ENCODE results near the gene BCL11B.

The BCL11B gene

DNA sequence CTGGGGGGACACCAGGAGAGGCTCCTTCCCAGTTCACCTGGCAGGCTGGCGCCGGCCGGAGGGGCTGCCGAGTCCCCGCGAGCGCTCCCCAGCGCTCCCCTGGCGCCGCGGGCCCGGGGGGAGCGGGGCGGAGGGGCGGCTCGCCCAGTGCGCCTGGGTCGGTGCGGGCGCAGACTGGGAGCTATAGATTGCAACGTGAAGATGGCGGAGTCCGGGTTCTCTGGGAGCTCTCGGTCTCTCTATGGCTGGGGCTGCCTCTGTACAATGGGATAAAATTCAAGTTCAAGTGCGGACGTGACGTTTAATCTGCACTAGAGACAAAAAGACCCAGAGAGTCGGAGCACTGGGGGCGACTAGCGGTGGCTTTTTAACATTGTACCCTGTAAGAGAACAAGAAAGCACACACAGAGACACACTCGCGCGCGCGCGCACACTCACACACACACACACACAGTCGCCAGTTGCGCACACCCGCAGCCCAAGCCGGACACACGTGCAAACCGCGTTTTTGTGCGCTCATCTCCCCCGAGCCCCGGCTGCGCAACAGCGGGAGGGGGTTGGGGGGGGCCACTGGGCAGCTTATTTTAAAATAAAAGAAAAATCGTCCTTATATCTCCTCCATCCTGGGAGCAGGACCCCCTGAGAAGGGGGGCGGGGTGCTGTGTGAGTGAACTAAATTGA lies at the start of gene BCL11B:
Gene BCL11B (minus strand): TSS at position 247 of the 681 bp plus-strand sequence. CDS start 979 bp downstream, outside the sequence.
- peak; percentile 98 for DNase-seq

DNA sequence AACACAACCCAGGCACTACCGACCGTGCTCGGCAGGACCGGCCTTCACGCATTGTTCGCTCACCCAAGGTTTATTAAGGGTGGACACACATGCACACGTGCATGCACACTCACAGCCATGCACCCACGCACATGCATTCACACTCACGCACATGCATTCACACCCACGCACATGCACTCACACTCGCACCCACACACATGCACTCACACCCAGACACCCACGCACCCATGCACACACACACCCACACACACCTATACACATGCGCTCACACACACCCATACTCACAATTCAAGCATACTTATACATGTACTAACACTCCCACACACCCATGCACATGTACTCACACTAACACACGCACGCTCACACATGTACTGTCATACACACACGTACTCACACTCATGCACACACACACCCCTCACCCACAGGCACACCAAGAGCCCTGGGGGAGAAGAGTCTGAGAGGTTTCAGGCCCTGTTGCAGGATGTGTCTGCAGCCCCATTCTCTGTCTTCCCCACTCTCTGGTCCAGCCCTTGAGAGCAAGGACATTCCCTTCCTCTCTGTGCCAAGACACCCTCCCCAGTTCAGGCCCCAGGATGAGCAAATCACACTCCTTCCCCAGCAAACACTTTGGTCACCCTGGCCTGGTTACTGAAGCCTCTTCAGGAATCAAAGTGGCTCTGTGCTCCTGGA lies 49.4 kb upstream of the BCL11B start:
- DNase-seq: no peak

DNA sequence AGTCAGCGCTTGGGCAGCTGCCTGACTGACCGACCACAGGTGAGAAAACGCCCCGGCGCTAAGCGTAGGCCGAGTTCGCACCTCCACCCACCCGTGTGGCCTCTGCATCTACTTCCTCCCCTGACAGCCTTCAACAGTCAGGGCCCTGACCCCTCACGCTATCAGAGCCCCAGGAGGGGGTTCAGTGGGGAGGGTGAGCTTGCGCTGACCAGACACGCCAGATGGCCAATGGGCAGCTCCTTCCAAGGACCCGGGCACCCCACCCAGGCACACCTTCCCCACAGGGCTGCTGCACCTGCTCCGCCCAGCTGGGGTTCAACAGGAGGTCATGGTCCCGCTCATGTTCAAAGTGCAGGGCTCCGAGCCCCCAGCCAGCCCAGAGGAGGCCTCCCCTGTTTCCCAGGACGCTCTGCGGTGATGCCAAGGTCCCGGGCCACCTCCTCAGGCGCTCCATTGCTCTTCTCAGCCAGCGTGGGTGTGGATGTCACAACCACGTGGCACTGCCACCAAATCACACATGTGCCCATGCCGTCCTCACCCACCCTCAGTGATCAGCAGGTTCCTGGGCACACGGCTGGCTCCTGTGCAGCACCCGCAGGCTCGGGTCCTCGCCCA lies 48.7 kb upstream of the BCL11B start:
- DNase-seq: no peak

DNA sequence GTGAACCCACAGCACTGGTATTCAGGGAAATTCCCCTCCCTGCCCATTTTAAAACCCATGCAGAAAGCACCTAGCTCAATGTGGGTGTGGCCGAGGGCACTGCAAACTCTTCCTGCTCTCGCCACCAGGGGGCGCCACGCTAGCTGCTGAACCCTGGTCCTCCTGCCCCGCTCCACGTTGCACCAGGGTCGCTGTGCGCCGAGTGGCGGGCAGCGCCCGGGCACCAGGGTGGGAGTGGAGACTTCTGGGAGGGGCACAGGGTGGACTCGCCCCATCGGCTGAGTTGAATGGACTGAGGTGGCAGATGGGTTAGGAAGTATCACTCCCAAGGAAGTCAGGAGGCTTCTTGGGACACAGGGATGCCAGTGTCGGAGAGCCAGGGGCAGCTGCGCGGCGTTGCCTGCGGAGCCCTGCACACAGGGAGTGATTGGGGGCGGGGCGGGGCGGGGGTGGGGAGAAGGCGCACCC lies 48.1 kb upstream of the BCL11B start:
- peak; percentile 72 for DNase-seq

DNA sequence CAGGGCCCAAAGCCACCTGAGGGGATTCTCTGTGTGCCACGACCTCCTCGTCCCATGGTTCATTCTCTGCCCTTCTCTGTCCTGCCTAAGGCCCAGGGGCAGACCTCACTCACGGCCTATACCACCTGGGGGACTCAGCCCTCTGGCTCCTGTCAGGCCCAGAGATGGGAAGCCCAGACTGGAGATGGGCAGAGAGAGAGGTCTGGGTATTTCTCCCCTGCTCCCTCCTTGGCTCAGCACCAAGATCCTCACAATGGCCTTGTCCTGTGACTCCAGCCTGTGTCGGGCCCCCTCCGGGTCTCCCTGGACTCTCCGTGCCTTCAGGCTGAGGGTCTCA lies 46.9 kb upstream of the BCL11B start:
- no peak for DNase-seq

DNA sequence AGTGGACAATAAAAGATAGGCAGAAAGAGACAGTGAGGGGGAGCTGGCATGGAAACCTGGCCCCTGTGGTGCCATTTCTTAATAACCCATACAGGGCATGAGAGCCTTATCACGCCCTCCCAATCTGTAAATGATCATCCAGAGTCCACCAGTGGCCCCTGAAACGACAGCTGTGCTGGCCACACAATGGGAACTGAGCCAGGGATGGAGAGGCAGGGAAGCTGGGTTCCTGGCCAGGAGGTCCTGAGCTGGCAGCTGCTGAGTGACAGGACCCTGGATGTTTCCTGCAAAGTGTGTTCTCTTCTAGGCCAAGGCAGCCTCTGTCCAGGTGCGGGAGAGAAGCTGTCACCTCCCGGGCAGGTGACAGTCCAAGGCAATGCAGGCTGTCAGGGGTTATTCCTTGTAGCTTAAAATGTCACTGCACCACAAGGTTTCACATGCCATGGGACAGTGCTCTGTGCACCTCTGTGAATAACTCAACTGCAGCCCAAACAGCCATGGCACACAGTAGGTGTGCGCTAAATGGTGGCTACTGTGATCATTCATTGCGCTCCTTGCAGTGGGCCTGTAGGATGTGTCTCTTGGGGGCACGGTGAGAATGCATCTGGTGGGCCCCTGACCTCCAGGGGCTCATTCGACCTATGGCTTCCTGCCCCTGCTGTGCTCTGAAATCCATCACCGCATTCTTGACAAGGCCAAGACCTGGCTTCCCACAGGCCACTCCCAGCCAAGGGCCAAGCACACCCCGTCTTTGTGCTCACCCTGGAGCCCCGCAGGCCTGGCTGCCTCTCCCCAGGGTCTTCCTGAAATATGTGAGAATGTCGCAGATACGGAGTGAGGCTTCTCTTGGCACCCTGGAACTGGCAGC lies 46.3 kb upstream of the BCL11B start:
- DNase-seq: no peak

DNA sequence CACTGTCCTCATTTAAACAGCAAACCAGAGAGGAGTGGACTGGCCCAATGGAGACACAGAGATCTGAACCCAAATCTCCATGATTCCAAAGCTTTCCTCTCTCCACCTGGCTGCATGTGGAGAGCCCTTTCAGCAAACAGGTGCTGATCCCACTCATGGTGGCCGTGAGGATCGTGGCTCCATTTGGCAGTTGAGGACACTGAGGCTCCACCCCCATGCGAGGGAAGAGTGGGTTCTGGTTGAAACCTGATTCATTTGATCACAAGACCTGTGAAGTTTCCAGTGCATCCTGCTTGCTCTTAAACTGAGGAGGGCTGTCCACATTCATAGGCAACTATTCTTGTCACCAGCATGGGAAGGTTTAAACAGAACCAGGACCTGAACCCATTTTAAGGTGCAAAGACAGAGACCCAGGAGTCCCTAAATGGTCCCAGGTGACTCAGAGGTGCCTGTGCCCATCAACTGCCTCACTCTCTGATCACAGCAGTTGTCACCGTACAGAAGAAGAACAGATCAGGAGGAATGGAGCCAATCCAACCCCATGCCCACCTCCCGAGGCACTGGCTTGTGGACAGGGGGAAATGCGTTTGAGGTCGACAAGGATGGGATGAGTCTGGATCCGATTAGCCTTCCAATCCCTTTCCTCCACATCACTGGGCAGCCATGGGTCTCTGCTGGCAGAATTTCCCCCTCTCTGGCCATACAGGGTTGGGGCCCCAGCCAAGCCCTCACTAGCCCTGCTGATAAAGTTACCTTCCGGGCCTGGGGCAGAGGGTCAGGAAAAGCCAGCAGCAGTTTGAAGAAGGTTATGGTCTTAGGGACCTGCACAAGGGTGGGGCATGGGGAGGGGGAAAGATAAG lies 45.5 kb upstream of the BCL11B start:
- DNase-seq: no peak

DNA sequence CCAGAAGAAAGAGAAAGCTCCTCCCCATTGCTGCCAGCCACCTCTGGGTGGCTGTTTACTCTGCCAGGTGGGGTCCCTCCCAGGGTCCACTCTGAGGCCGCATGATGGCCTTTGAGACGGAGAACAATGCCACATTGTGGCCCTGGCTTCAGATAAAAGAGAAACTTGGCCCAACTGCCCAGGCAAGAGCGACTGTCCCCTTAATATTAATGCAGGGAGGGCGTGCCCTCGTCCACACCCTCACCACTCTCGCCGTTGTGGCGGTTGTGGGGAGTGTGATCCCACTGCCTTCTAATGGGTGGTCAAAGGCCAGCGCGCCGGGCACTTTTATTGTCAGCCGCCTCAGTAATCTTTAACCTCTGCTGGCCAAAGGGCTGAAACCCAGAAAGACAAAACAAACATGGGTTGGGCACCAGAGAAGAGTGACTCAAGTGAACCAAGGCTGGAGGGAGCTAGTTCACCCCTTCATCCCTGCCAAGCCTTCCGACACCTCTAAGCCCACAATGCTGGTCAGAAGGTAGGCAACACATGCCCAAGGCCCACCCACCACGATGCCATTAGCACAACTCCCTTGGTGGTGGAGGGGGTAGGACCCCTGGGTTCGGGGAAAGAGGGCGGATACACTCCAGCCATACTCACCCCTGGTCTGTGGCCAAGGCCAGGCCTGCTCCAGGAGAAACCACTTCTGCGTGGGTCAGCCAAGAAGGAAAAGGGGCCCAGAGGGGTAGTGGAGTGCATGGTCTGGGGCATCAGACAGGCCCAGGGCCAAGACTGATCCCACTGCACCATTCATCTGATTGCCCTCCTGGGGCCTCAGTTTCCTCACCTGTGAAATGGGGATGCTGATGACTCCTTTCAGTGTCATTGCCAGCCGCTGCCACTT lies 44.5 kb upstream of the BCL11B start:
- DNase-seq: no peak

DNA sequence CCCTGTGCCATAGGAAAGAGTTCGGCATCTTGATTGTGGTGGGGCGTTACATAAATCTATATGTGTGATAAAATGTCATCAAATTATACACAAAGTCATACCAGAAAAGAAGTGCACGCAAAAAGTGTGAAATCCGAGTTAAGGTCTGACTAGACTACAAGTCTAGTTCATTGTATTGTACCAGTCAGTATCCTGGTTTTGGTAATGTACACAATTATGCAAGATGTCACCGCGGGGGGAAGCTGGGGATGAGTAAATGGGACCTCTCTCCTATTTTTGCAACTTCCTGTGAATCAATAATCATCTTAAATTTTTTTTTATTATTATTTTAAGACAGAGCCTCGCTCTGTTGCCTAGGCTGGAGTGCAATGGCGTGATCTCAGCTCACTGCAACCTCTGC lies 43.2 kb upstream of the BCL11B start:
- no peak for DNase-seq

DNA sequence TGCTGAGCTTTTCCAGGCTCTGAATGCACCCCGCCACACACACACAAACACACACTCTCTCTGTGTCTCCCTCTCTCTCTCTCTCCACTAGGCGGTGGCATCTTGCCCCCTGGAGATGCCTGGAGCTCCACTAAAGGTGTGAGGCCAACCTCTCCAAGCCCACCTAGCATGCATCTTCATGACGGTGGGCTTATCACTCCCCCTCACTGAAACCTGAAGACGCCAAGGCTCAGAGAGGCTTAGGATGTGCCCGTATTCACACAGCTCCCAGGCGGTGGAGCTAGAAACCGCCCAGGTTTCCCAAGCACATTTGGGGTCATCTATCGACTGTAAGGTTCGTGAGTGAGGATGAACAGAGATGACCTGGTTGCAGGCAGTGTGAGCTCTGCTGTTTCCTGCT lies 42.6 kb upstream of the BCL11B start:
- no peak for DNase-seq

DNA sequence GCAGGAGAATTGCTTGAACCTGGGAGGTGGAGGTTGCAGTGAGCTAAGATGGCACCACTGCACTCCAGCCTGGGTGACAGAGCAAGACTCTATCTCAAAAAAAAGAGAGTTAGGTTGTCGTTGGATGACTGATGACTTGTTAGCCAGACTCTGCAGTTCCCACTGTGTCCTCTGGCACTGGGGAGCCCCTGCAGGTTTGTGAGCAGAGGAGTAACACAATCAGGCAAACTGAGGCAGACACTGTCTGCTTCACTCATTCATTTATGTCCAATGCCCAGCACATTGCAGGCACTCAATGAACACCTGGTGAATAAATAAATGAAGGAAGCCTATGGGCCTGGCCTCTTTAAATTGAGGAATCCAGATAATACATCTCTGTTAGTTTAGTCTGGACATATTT lies 41.2 kb upstream of the BCL11B start:
- no peak for DNase-seq

DNA sequence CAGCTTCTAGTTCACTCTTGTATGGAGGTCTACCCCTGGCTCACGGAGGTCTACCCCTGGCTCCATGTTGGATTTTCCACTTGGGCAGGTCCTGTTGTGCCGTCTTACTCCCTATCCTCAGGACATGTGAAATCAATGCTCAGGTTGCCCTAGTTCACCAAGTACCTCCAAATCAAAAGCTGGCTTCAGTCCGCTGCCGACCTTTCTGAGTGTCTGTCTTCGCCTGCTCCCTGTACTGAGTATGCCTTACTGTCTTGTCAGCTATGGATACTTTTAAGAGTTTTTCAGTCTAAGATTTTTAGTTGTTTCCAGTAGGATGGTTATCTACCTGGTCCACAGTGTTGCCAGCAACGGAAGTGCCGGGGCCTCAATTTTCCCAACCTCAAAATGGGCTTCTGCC lies 40.1 kb upstream of the BCL11B start:
- no peak for DNase-seq

DNA sequence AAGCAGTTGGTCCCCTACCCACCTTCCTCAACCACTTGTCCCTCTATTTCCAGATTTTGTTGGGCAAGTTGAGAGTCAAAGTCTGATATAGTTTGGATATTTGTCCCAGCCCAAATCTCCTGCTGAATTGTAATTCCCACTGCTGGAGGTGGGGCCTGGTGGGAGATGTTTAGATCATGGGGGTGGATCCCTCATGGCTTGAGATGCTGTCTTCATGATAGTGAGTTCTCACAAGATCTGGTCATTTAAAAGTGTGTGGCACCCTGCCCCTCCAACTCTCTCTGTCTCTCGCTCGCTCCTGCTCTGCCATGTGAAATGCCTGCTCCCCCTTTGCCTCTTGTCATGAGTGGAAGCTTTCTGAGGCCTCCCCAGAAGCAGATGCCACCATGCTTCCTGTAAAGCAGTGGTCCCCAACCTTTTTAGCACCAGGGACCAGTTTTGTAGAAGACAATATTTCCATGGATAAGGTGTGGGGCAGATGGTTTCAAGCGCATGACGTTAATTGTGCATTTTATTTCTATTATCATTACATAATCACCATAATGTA lies 37.3 kb upstream of the BCL11B start:
- DNase-seq: no peak

DNA sequence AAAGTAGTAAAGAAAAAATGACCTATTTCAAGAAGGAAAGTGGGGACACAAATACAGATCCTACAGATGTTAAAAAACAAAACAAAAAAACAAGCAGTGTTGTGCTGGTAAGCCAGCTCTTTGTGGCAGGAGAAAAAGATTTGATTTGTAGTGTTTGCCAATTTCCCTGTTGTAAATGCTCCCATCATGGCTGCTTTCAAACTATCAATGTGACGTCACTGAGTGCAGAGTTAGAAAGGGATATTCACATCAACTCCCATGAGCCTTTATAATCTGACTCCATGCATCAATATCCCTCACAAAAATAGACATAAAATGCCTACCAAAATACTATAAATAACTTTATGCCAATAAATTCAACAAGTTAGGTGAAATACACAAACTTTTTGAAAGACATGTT lies 32.2 kb upstream of the BCL11B start:
- DNase-seq: no peak

DNA sequence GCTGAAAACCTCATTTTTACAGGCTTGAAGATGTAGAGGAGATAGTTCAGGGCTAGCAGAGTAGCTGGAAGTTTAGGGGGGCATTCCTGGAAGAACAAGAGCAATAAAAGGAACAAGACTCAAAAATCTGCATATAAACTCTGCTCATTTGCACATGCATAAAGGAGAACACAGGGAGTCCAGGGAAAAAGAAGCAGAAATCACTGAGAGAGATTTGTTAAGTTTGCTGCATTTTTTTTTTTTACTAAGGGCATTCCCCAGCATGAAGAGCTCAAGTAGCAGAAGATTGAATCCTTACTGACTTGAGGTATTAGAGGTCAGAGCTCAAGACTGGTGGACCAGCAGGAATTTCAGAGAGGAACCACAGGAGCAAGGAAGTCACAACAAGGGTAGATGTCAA lies 28.2 kb upstream of the BCL11B start:
- no peak for DNase-seq

DNA sequence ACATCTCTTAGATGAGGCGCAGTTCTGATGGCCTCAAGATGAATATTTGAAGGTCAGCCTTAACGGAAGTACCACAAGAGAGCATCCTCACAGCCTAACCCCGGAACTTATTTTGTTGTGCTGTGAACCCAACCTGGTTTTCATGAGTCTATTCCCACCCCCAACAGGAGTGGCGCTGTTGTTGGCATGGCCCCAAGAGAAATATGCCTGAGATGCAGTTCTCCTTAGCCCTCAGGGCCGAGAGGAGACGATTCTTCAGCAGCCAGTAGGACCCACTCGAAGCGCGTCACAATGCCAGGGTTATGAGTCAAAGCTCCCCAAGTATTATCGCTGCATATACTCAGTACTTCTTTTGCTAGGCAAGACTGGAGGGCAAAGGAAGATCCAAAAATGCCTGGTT lies 24.5 kb upstream of the BCL11B start:
- no peak for DNase-seq

DNA sequence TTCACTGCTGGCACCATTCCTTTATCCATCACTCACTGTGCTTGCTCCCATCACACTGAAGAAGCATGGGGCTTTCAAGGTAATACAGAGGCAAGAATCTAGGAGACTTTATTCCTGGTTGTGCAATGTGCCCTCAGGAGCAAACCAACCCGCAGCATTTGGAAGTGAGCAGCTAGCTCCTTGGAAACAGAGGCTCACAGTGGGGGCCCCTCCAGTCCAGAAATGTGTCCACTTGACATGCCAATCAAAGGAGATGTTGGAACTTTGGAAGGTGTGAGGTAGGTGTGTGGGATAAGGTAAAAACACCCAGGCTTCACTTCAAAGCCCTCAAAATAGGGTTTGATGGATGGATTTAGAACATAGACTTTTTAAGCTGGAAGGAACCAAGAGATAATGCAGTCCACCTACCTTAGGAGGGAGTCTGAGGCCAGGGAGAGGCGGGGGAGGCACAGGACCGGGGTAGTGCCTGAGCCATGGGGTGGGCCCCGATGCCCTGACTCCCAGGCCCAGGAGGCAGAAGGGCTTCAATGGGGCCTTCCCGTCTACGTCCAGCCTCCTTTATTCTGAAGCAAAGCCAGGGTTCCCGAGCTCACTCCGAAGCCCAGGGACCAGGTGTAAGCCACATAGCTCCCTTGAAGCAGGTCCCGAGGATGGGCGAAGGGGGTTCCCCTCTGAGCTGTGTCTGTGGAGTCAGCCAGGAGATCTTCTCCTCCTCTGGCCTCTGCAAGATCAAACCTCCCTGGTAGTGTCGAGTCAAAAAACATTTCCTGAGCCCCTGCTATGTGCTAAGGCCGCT lies 17.6 kb upstream of the BCL11B start:
- DNase-seq: no peak

DNA sequence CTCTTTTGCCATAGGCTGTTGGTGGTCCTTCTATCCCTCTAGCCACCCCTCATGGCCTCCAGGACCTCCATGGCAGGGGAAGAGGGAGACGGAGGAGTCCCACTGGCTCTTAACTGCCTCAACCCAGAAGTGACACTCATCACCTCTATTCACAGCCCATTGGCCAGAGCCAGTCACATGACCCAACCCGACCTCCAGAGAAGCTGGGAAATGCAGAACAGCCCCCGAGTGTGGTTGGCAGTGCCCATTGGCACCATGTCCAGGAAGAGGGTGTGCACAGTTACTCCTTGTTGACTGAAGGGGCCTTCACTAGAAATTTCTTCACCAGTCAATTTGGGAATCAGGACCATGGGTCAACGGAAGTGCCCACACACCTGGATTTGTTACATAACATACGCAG lies 17.0 kb upstream of the BCL11B start:
- no peak for DNase-seq

DNA sequence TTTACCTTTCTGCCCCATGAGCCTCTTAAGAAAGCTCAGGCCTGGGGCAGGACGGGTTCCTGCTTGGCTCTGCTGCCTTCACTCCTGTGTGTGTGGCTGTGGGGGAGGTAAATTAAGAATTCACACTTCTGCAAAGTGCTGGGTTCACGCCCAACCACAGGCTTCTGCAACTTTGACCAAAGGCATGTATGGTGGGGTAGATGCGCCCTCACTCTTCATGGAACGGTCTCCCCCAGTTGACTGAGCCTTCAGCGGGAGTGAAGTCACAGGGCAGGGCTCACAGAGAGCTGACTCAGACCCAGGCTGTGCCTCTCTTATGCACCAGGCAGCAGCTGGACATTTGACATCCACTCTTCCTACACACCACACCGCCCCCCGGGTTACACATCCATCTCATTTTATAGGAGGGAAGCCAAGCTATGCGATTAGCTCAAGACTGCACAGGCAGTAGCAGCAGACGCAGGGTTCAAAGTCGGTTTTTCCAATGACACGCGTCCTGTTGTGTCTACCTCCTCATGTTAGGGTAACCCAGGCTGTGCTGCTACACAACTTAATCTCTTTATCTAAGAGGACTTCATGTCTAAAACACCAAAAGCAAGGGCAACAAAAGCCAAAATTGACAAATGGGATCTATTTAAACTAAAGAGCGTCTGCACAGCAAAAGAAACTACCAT lies 15.4 kb upstream of the BCL11B start:
- DNase-seq: no peak

DNA sequence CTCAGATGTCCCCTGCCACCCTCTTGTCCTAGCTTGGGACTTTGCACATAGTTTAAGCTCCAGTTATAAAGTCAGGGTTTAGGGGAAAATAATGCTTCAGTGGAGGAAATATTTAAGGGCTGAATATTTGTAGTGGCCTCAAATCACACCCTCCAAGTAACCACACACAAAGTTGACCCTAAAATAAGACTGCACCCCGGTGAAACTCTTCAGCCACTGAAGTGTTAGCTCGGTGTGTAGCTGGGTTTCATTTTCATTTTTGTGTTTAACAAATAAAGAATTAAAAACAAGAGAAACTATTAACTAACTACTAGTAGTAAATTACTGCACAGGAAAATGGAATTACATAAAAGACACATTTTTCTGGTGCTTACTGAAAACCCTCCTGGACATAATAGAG lies 14.8 kb upstream of the BCL11B start:
- DNase-seq: no peak

Measured in NCI-H82 (cell line).